Thyroid gland (tissue), 4 donors: ENCODE data around the gene LRMDA.

Experiments used
- CTCF ChIP-seq, 6 experiments: fragments of 200-600 bp in 3 of 6; fragments of 450-650 bp in 3 of 6; sonication (generic) in 3 of 6; IDR thresholded peaks; one replicate each; pipeline ENCODE4 v1.5.1; 2016 to 2019; ENCODE audit warnings: antibody characterized with exemption in 6 of 6, mild to moderate bottlenecking in 2 of 6, inconsistent platforms in 1 of 6, moderate library complexity in 1 of 6
- POLR2A ChIP-seq, 2 donors: fragments of 450-650 bp; IDR thresholded peaks; one replicate each; pipeline ENCODE4 v1.6.1; 2017; ENCODE audit warnings: antibody characterized with exemption in 2 of 2, mild to moderate bottlenecking in 2 of 2, moderate library complexity in 1 of 2

GRCh38 chr10:75999515-76000209 lies 568.2 kb downstream of the LRMDA start:
- TF ChIP-seq CTCF (IDR thresholded peaks at IDR 0.05) (no peak), POLR2A (IDR thresholded peaks at IDR 0.05) (no peak)
